HPDE6-E6E7 (cell line): ENCODE results near the gene NELL1.

ENCODE experiments used
- DNase-seq: peaks from one replicate; pipeline ENCODE4 v3.0.0; 2011; ENCODE audit warnings: missing footprints; ENCODE audit errors: extremely low spot score

Gene NELL1

GRCh38 chr11:21485426-21485825, 816.0 kb downstream of the NELL1 start:
- no peak for DNase-seq

GRCh38 chr11:21489416-21490115, 820.2 kb downstream of the NELL1 start:
- DNase-seq, result no peak

DNA sequence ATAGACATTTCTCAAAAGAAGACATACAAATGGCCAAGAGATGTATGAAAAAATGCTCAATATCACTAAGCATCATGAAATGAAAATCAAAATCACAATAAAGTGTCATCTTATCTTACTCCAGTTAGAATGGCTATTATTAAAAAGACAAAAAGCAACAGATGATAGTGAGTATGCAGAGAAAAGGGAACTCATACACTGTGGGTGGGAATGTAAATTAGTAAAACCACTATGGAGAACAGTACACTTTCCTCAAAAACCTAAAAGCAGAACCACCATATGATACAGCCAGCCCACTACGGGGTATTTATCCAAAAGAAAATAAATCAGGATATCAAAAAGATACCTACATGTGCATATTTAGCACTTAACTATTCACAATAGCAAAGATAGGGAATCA, 823.5 kb downstream of the NELL1 start:
- no peak for DNase-seq

DNA sequence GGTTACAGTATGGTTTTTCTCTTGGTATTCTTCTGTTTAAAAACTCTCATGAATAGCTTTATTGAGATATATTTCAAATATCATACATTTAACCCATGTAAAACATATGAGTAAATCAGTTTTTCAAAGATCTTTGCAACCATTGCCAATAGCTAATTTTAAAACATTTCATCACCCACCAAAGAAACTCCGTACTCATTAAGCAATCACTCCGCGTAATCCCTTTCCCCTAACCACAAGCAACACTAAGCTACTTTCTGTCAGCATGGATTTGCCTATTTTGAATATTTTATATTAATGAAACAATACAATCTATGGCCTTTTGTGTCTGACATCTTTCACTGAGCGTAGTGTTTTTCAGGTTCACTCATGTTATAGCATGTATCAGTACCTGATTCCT, 825.6 kb downstream of the NELL1 start:
- no peak for DNase-seq

DNA sequence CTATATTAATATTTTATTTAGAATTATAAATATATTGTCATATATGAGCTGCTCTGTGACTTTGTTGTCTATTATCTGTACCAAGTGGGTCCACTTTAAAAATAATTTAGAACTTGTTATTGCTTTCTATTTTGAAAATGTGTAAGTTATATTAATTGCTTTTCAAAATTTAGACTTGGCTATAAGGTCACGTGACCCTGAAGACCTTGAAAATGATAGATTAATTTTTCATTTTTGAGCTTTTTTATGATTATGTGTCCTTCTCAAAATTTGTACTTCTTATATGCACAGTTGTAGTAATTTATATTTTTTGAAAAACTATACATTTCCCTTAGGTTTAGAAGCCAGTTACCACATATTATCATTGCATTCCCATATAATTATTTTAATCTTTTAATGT, 826.5 kb downstream of the NELL1 start:
- DNase-seq, result no peak

DNA sequence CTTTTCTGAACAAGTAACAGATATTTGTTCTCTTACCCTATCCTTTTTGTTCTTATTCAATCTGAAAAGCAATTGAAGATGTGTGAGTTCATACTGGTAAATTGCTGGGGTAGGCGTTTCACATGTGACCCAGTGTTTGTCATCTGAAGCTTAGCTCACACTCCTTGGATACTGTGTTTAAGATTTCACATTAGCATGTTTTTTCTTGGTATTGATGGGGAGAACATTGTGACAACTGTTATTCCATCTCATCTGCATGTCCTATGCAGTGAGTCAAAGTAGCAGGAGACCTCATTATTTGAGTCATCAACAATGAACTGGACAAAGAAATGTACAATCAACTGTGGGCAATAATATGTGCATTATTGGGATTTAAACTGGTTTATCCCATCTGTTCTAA, 831.9 kb downstream of the NELL1 start:
- DNase-seq, result no peak

DNA sequence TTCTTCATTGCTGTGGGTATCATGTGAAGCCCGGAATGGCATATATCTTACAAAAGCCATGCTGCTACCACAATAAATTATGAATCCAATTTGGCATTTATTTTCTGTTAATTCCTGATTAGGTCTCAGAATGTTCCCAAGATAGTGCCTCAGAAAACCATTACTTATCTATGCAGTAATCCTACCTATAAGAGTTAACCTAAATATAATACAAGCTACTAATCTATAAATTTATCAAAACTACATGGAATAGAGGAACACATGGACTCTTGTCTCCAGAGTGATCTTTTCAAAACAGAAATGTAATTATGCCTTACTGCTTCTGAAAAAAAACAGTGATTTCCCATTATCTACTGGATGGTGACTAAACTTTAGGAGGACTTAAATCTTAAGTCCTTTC, 835.7 kb downstream of the NELL1 start:
- DNase-seq, result no peak

DNA sequence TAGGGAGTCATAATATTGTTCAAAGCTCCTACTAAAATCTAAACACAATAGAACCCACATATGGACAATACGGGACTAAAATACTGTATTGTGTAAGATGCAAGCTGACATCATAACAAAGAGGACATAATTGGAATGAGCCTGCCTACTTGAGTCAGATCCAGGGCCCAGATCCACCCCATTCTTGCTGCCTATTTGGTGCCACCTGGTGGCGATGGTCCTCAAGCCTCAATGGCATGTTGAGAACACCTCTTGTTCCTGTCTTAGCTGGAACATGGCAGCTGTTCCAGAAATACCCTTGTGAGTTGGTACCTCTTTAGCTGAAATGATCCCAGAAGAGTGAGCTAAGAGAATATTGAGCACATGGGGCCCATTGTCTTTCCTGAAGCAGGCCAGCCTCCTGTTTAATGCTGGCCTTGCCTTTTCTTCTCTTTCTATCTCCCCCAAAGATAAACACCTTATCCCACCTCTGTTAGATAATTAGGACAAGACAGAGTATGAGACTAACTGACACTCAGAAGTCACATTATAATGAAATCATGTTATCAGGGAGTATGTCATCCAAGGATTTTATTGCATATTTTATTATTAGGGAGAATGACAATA, 842.6 kb downstream of the NELL1 start:
- peak; percentile 58 for DNase-seq

- peak; percentile 6 for DNase-seq
Measured at GRCh38 chr11:21514316-21514715, 844.9 kb downstream of the NELL1 start.

DNA sequence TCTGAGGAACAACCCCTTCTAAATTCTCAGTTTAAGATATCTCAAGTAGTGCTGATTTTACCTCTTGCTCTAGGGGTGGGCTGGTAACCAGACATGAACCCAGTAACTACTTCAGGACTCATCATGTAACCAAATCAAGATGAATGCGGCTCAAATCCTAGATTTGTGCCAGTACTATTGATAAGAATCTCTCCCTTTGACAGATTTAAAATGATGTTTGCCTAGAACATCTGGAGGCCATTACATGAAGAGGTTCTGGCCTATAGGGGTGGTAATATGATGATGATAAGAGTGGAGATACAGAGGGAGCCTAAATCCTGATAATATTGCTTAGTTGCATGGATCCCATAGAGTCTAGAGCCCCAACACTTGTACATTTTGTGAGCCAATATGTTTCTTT, 850.9 kb downstream of the NELL1 start:
- DNase-seq, result no peak

- no peak for DNase-seq
Measured at GRCh38 chr11:21529187-21529586, 859.8 kb downstream of the NELL1 start.

DNA sequence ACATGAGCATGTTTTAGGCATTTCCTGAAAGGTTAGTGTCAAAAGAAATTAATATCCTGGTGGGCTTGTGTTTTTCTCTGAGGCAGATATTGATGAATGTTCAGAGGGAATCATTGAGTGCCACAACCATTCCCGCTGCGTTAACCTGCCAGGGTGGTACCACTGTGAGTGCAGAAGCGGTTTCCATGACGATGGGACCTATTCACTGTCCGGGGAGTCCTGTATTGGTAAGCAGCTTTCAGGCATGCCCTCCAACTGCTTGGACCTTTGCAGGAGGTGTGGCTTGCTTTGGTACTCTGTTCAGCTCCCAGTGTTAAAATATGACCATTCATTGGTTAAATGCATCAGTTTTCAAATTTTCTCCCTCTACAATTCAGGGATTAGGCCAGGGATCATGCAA, 864.9 kb downstream of the NELL1 start:
- DNase-seq, result no peak

DNA sequence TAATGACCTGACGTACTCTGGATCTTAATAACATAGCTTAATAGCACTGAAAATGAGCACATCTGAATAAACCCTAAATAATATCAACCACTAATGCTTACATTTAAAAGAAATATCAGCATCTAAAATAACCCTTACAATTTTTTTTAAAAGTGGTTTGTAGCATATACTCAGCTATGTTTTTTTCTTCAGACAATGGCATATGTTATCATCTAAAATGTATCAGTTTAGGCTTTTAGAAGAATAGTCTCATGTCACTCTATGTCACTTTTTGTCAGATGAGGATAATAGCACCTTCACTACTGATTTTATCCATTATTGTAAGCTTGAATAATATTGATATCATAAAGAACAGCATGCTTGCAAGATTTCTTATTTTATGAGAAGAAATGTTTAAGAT, 868.6 kb downstream of the NELL1 start:
- no peak for DNase-seq

DNA sequence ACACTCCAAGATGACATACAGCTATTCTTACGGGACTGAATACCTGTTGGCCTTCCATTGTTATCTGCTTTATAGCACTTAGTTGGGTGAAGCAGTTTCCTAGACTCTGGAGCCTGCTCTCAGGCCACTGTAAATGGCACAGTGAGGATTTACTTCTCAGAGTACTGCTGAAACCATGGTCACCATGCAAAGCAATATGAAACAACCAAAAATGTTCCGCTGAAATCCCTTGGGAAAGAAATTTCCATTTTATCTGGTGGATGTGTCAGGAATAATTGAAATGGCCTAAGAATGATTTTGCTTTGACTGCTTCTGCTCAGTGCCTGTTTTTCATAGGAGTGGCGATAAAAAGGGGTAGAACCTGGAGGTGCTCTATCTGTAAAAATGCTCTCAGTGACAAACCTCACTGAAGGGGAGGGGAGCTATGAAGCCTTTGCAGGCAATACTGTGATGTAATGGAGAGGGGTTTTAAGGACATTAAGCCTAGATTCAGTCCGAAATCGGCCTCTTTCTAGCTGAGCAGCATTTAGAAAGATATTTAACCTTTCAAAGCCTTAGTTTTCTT, 871.9 kb downstream of the NELL1 start:
- no peak for DNase-seq

- no peak for DNase-seq
Measured at GRCh38 chr11:21543901-21544300, 874.5 kb downstream of the NELL1 start.

- no peak for DNase-seq
Measured at GRCh38 chr11:21545699-21546098, 876.3 kb downstream of the NELL1 start.

DNA sequence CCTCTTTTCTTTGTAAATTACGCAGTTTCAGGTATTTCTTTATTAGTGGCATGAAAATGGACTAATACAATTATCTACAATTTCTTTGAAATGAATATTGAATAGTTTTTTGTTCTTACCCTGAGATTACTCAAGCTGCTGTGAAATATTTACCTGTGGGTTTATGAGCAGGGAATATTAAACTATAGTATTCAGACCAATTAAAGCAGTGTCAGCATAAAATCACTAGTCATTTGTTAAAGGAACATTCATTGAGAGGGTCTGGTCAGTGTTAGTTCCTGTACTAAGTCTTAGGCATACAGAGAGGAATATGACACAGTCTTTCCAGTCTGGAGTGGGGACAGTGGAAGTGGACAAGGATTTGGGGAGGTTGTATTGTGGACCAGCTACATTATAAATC, 877.3 kb downstream of the NELL1 start:
- no peak for DNase-seq

- DNase-seq, result peak; percentile 0
Measured at GRCh38 chr11:21552911-21553310, 883.5 kb downstream of the NELL1 start.

- DNase-seq, result no peak
Measured at GRCh38 chr11:21553795-21554194, 884.4 kb downstream of the NELL1 start.

DNA sequence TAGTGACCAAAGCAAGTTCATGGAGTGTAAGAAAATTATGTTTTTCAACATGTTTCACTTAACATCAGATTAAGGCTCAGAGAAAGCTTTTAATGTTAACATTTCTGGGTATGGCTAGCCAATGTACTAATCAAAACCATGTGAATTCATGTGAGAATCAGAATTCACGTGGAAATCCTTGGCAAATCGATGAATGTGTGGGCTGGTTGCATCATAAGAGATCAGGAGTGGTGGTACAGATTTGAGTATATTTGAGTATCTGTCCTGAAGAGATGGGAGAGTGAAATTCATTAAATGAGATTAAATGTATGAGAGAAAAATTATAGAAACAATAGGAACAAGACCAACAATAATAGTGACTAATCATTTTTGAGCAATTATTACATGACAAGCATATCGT, 884.9 kb downstream of the NELL1 start:
- DNase-seq, result no peak

- DNase-seq, result no peak
Measured at GRCh38 chr11:21556926-21557325, 887.5 kb downstream of the NELL1 start.

DNA sequence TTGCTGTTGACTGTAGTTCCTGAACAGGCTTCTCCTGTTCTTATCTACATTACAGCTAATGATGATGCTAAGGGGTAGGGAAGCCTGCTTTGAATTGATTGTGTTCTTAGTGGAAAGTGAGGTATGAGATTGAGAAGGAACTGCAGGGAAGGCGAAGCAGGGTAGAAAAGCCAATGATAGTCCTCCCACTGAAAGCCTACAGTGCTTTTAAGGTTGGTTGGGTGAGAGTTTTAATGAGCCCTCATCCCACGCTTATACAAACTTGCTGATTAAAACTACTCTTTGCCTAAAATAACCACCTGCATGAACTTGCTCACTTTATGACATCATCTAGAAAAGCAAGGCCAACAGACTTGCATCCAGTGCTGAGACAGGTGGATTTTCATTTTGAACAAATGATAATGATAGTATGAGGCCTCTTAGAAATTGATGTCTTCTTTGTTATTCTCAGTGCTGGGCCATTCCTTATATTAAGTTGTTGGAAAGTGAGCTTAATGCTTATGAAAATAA, 891.1 kb downstream of the NELL1 start:
- no peak for DNase-seq

GRCh38 chr11:21561581-21561980, 892.2 kb downstream of the NELL1 start:
- DNase-seq, result peak; percentile 8
